Measurements from ENCODE around the gene CHCHD3. TPM values are rescaled to one million over a fixed set of nuclear protein-coding genes. Genes with fewer than 3 reads are reported as not detected.

CHCHD3 gene
- polyA plus RNA-seq, 2 of the 4 experiments (the other 2 are of a cell fraction), result 96.7 to 139 TPM

DNA sequence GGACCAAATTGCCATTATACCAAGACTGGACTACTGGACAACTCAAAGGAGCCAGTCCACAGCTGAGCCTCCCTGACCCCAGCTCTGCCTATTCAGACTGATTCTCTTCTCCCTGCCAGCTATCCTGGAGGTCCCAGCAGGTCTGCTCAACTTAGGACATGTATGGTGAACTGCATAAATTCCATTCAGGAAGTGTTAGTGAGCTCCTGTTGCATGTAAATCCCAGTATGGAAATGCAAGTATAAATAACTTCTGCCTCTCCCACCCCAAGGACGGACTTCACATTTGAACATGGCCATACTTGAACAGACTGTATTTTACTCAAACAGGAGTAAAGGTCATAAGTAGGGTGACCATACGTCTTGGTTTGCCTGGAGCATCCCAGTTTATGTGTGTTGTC lies 128.4 kb downstream of the CHCHD3 start:
- Histone ChIP-seq H3K9me3 (no peaks in the 10 kb centered on the region), H3K4me2 (no peak overlapping the region), H3K4me1 (no peaks in the 10 kb centered on the region), H3K27ac (no peak overlapping the region), H3K4me3 (no peak overlapping the region)
- TF ChIP-seq MAFK (IDR thresholded peaks at IDR 0.05; ENCODE audit: partially characterized antibody) (no peak), EHMT2 (IDR thresholded peaks at IDR 0.05; ENCODE audit: low read depth) (no peak), NPAS2 (CRISPR knock-in tag; IDR thresholded peaks at IDR 0.05; ENCODE audit: borderline replicate concordance) (no peak), CBX2 (IDR thresholded peaks at IDR 0.05; ENCODE audit: borderline replicate concordance, low read depth) (no peak), MAZ (IDR thresholded peaks at IDR 0.05; ENCODE audit: borderline replicate concordance, low read depth, low read length) (no peak), PHF8 (IDR thresholded peaks at IDR 0.05; ENCODE audit: borderline replicate concordance, low read depth) (no peak), HOXB5 (CRISPR knock-in tag; IDR thresholded peaks at IDR 0.05) (no peak), POLR2A (IDR thresholded peaks at IDR 0.05; ENCODE audit: low read length) (no peak), ZC3H11A (IDR thresholded peaks at IDR 0.05) (no peak), FOSB (CRISPR knock-in tag; IDR thresholded peaks at IDR 0.05) (no peak), FOSL2 (IDR thresholded peaks at IDR 0.05) (no peak), FOSL2 (CRISPR knock-in tag; IDR thresholded peaks at IDR 0.05) (no peak), ZNF302 (CRISPR knock-in tag; IDR thresholded peaks at IDR 0.05) (no peak), KDM5A (IDR thresholded peaks at IDR 0.05) (no peak)
- TF ChIP-seq, protein P1, sequence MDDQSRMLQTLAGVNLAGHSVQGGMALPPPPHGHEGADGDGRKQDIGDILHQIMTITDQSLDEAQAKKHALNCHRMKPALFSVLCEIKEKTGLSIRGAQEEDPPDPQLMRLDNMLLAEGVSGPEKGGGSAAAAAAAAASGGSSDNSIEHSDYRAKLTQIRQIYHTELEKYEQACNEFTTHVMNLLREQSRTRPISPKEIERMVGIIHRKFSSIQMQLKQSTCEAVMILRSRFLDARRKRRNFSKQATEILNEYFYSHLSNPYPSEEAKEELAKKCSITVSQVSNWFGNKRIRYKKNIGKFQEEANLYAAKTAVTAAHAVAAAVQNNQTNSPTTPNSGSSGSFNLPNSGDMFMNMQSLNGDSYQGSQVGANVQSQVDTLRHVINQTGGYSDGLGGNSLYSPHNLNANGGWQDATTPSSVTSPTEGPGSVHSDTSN (IDR thresholded peaks at IDR 0.05), result no peak
- TF ChIP-seq, protein P2, sequence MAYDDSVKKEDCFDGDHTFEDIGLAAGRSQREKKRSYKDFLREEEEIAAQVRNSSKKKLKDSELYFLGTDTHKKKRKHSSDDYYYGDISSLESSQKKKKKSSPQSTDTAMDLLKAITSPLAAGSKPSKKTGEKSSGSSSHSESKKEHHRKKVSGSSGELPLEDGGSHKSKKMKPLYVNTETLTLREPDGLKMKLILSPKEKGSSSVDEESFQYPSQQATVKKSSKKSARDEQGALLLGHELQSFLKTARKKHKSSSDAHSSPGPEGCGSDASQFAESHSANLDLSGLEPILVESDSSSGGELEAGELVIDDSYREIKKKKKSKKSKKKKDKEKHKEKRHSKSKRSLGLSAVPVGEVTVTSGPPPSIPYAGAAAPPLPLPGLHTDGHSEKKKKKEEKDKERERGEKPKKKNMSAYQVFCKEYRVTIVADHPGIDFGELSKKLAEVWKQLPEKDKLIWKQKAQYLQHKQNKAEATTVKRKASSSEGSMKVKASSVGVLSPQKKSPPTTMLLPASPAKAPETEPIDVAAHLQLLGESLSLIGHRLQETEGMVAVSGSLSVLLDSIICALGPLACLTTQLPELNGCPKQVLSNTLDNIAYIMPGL (CRISPR knock-in tag; IDR thresholded peaks at IDR 0.05; ENCODE audit: borderline replicate concordance), result no peak
- TF ChIP-seq, protein P3, sequence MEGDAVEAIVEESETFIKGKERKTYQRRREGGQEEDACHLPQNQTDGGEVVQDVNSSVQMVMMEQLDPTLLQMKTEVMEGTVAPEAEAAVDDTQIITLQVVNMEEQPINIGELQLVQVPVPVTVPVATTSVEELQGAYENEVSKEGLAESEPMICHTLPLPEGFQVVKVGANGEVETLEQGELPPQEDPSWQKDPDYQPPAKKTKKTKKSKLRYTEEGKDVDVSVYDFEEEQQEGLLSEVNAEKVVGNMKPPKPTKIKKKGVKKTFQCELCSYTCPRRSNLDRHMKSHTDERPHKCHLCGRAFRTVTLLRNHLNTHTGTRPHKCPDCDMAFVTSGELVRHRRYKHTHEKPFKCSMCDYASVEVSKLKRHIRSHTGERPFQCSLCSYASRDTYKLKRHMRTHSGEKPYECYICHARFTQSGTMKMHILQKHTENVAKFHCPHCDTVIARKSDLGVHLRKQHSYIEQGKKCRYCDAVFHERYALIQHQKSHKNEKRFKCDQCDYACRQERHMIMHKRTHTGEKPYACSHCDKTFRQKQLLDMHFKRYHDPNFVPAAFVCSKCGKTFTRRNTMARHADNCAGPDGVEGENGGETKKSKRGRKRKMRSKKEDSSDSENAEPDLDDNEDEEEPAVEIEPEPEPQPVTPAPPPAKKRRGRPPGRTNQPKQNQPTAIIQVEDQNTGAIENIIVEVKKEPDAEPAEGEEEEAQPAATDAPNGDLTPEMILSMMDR (IDR thresholded peaks at IDR 0.05), result no peak
- DNase-seq (ENCODE audit: low read depth in 1 of 2, low spot score in 1 of 2) (no peak), ATAC-seq (no peak), FAIRE-seq (no peak)
- POLR2A ChIA-PET, result no interaction called here
- CTCF ChIA-PET, result no interaction called here
- WGBS (ENCODE audit: missing lambda C conversion rate), result 96% methylated on average over 2 of the region's 2 CpGs

DNA sequence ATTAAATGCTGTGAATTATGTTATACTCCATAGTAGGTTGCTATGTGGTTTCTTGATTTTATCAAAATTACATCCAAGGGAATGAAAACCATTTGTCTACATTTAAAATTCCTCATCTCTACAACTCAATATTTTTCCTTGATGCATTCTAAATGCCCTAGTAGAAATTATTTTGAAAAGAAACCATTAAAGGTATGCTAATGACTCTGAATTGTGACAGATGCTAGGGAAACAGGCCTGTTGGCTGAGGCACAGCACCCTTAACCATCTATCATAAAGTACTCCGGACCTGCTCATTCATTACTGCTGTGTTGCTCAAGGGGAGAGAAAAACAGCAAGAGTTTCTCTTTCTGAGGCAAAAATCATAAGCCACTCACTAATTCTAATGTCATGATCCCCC lies 131.2 kb downstream of the CHCHD3 start:
- TF ChIP-seq FOSB (CRISPR knock-in tag; IDR thresholded peaks at IDR 0.05), result no peak
- TF ChIP-seq RAD21 (conservative IDR thresholded peaks at IDR 0.05 in 1 of 2, IDR thresholded peaks at IDR 0.05 in 1 of 2), result no peak
- TF ChIP-seq, protein P4, sequence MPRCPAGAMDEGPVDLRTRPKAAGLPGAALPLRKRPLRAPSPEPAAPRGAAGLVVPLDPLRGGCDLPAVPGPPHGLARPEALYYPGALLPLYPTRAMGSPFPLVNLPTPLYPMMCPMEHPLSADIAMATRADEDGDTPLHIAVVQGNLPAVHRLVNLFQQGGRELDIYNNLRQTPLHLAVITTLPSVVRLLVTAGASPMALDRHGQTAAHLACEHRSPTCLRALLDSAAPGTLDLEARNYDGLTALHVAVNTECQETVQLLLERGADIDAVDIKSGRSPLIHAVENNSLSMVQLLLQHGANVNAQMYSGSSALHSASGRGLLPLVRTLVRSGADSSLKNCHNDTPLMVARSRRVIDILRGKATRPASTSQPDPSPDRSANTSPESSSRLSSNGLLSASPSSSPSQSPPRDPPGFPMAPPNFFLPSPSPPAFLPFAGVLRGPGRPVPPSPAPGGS (IDR thresholded peaks at IDR 0.05), result no peak
- TF ChIP-seq RARB (CRISPR knock-in tag; IDR thresholded peaks at IDR 0.05), result no peak
- TF ChIP-seq GATA3 (IDR thresholded peaks at IDR 0.05; ENCODE audit: borderline replicate concordance), result no peak
- TF ChIP-seq ZNF302 (CRISPR knock-in tag; IDR thresholded peaks at IDR 0.05), result no peak
- TF ChIP-seq, protein P5, sequence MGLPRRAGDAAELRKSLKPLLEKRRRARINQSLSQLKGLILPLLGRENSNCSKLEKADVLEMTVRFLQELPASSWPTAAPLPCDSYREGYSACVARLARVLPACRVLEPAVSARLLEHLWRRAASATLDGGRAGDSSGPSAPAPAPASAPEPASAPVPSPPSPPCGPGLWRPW (IDR thresholded peaks at IDR 0.05), result no peak
- TF ChIP-seq JUNB (IDR thresholded peaks at IDR 0.05), result no peak
- TF ChIP-seq CHD4 (IDR thresholded peaks at IDR 0.05; ENCODE audit: borderline replicate concordance), result no peak
- TF ChIP-seq, protein P6, sequence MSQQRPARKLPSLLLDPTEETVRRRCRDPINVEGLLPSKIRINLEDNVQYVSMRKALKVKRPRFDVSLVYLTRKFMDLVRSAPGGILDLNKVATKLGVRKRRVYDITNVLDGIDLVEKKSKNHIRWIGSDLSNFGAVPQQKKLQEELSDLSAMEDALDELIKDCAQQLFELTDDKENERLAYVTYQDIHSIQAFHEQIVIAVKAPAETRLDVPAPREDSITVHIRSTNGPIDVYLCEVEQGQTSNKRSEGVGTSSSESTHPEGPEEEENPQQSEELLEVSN (IDR thresholded peaks at IDR 0.05; ENCODE audit: borderline replicate concordance, low read depth), result no peak
- no peak for TF ChIP-seq CBX8 (IDR thresholded peaks at IDR 0.05)
- TF ChIP-seq SMC3 (IDR thresholded peaks at IDR 0.05), result no peak
- no peak for TF ChIP-seq CHD2 (IDR thresholded peaks at IDR 0.05; ENCODE audit: low read length, partially characterized antibody)
- TF ChIP-seq NFE2L2 (conservative IDR thresholded peaks at IDR 0.05; ENCODE audit: low read length), result no peak
- TF ChIP-seq, protein P7, sequence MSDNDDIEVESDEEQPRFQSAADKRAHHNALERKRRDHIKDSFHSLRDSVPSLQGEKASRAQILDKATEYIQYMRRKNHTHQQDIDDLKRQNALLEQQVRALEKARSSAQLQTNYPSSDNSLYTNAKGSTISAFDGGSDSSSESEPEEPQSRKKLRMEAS (IDR thresholded peaks at IDR 0.05), result no peak
- TF ChIP-seq RCOR1 (IDR thresholded peaks at IDR 0.05; ENCODE audit: low read depth, low read length), result no peak
- TF ChIP-seq FOSL2 (IDR thresholded peaks at IDR 0.05), result no peak
- no peak for TF ChIP-seq FOSL2 (CRISPR knock-in tag; IDR thresholded peaks at IDR 0.05)
- TF ChIP-seq POLR2A (IDR thresholded peaks at IDR 0.05; ENCODE audit: low read length), result no peak
- TF ChIP-seq MAZ (IDR thresholded peaks at IDR 0.05; ENCODE audit: borderline replicate concordance, low read depth, low read length), result no peak
- FAIRE-seq (no peak), DNase-seq (ENCODE audit: low read depth in 1 of 2, low spot score in 1 of 2) (no peak), ATAC-seq (no peak)
- Histone ChIP-seq H3K9me3 (no peaks in the 10 kb centered on the region), H3K4me1 (no peaks in the 10 kb centered on the region), H3K4me3 (no peak overlapping the region), H3K27ac (no peak overlapping the region), H3K4me2 (no peak overlapping the region)
- POLR2A ChIA-PET, result no interaction called here
- CTCF ChIA-PET, result no interaction called here
- 96% methylated on average over 1 of the region's 1 CpG for WGBS (ENCODE audit: missing lambda C conversion rate)
